IPS-18c (cell line): ENCODE data around the gene SPR.

Experiments used
- H3K4me3 ChIP-seq: 2 replicates; pipeline ENCODE4 v1.7.0; 2013; ENCODE audit warnings: low read depth, mild to moderate bottlenecking, low read length, moderate library complexity; ENCODE audit not compliant: insufficient read depth
- H3K9me3 ChIP-seq: one replicate; pipeline ENCODE4 v1.6.1; 2013; ENCODE audit warnings: mild to moderate bottlenecking, low read length, moderate library complexity; ENCODE audit not compliant: control insufficient read depth, insufficient read depth

The SPR gene

DNA sequence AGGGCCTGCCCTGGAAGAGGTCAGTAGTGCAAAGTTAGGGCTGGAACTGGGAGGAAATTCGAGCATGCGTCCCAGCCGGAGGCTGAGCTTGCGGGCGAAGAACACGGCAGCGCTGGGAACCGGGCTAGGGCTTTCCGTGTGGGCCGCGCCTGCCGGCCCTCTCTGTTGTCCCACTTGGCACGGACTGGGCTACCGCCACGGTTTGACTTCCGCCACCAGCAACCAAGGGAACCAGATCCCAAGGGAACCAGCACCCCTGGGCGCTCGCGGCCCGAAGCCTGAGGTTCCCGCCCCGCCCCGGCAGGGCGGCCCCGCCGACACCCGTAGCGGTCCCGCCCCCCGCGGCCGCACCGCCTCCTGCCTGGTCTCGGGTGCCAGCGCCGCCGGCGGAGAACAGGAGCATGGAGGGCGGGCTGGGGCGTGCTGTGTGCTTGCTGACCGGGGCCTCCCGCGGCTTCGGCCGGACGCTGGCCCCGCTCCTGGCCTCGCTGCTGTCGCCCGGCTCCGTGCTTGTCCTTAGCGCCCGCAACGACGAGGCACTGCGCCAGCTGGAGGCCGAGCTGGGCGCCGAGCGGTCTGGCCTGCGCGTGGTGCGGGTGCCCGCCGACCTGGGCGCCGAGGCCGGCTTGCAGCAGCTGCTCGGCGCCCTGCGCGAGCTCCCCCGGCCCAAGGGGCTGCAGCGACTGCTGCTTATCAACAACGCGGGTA is at the start of gene SPR:
Gene SPR, plus strand, starts transcription at position 377 of the 708 bp plus-strand sequence. Its CDS starts 25 bp downstream, at position 402.
- no peaks in the 10 kb centered on the region for H3K9me3 ChIP-seq
- H3K4me3 ChIP-seq: peak within 1 kb of the TSS; percentile 73

DNA sequence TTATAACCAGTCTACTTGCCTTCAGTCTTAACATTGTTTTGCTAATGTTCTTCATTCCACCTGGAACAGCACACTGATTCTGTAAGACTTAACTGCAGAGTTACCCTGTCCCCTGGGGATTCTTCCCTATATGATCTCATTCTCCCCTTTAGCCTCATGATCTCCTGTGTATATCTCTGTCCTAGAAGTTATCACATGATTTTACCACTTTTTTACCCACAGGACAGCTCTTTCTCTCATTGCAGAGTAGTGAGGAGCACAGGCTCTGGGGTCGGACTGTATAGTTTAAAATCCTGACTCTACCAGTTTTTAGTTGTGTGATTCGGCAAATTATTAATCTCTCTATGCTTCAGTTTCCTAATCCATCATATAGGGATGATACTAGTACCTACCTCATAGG is 47.1 kb upstream of the SPR start:
- no peak overlapping the region for H3K4me3 ChIP-seq
- peaks cover 2% of the 10 kb centered on the region for H3K9me3 ChIP-seq

DNA sequence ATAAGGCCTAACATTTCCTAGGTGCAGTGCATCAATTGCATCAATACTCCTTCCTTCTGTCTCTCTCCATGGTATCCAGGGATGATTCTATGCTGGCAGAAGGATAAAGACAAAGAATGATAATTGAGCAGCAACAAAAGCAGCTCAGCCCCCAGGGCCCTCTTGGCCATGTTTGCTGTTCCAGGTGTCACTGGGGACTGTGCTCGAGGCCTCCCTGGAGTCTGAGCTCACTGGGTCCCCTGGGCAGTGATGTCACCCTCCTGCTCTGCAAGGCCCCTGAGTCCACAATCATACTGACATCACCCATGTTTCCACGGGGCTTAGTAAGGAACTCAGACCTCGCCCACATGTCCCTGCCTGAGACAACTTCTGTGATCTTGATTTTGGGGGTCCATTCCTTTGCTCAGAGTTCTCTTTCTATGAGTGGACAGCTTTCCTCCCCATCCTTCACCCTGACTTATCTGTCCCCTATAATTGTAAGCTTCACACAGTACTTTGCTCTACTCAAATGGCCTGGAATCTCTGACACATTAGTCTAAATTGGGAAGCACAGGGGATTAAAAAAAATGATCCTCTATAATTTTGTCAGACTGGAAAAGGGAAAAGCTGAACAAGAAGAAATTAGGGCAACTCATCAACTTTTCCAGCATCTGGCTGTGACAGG is 45.6 kb upstream of the SPR start:
- Histone ChIP-seq H3K9me3 (peaks cover 2% of the 10 kb centered on the region), H3K4me3 (no peak overlapping the region)

DNA sequence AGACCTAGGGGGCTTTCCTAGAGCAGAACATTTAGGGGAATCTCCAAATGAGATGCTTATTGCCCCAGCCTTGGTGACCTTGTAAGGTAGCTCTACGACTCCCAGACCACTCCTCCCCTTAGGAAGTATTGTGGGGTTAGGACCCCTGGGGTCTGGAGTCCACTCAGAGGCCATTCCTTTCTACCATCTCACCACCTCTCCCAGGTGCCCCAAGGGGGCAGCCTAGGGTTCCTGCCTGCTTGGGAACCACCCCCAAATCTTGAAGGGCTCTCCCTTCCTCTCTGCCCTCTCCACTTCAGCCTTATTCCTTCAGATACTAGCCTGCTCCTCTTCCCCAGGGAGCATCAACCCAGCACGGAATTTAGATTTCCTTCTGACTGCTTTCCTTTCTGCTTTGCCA is 43.9 kb upstream of the SPR start:
- Histone ChIP-seq H3K4me3 (no peak overlapping the region), H3K9me3 (peaks cover 2% of the 10 kb centered on the region)

DNA sequence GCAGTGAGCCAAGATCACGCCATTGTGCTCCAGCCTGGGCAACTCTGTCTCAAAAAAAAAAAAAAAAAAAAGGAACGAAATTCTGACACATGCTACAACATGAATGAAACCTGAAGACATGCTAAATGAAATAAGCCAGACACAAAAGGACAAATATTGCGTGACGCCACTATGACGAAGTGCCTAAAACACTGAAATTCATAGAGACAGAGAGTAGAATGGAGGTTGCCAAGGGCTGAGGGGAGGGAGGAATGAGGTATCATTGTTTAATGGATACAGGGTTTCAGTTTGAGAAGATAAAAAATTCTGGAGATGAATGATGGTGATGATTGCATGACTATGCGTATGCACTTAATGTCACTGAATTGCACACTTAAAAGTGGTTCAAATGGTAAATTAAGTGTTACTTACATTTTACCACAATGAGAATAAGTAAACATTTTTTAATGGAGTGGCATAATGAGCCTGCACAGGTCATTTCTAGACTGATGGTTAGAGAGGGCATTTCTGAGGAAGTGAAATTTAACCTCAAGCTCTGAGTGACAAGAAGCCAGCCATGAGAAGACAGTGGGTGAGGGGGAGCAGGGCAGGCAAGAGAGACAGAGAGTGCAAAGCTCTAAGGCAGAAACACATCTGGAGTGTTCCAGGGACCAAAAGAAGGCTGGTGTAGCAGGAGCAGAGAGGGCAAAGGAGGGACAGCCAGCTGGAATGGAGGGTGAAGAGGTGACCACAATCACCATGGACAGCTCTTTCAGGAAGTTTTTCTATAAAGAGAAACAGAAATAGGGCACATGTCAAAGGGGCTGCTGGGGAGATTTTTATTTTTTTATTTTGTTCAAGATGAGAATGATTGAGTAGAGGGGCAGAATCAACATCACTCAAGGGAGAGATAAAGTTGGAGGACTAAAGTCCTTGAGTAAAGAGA is 40.8 kb upstream of the SPR start:
- Histone ChIP-seq H3K4me3 (no peak overlapping the region), H3K9me3 (no peaks in the 10 kb centered on the region)

DNA sequence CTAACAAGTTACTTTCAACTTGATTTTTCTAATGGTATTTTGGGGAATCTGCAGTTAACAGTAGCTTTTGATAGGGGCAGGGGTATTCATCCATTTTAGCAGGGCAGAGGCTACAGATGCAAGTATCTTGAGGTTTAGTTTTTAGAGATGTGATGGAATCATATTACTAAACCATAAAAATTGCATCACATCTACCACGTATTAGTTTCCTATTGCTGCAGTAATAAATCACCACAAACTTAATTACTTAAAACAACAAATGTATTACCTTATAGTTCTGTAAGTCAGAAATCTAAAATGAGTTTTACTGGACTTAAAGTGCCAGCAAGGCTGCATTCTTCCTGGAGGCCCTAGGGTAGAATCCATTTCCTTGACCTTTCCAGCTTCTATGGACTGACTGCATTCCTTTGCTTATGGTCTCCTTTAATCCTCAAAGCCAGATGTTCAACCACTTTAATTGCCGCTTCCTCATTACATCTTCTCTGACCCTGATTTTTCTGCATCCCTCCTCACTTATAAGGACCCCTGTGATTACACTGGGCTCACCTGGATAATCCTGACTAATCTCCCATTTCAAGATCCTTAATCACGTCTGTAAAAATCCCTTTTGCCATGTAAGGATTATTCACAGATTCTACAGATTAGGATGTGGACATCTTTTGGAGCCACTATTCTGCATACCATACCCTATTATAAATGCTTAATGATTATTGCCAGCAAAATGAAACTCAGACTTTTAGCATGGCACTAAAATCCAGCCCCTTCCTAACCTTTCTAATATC is 39.5 kb upstream of the SPR start:
- Histone ChIP-seq H3K9me3 (no peaks in the 10 kb centered on the region), H3K4me3 (no peak overlapping the region)

DNA sequence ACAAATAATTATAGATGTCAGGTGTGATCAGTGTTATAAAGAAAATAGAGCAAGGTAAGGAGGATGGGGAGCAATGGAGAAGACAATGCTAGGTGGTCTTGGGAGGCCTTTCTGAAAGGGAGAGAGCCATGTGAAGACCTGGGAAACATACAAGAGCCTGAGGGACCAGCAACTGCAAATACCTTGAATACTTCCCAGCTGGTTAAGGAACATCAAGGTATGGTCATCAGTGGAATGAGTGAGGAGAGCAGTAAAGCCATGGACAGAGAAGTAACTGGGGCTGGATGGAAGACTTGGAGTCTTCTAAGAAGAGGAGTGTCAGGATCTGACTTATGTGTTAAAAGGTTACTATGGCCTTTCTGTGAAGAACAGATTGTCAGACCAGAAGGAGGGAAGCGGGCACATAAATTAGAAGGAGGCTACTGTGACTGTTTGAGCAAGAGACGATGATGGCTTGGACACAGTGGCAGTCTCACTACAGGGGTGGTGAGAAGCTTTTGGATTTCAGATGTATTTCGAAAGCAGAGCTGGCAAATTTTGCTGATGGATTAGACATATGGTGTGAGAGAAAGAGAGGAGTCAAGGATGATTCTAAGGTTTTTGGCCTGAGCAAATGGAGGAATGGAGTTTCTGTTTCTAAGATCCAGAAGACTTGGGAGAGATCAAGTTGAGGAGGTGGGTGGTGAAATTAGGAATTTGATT is 38.6 kb upstream of the SPR start:
- H3K4me3 ChIP-seq: no peak overlapping the region
- H3K9me3 ChIP-seq: no peaks in the 10 kb centered on the region

DNA sequence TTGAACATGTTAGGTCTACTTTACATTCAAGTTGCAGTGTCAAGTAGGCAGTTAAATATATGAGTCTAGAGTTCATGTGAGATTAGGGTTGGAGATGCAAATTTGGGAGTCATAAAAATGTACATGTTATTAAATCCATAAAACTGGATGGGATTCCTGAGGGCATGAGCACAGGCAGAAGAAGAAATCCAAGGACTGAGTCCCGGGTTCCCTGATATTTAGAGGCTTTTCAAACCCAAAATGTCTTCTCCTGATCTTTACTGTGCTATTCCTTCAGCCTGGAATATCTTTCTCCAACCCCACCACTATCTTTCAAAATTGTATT is 38.1 kb upstream of the SPR start:
- H3K9me3 ChIP-seq: no peaks in the 10 kb centered on the region

DNA sequence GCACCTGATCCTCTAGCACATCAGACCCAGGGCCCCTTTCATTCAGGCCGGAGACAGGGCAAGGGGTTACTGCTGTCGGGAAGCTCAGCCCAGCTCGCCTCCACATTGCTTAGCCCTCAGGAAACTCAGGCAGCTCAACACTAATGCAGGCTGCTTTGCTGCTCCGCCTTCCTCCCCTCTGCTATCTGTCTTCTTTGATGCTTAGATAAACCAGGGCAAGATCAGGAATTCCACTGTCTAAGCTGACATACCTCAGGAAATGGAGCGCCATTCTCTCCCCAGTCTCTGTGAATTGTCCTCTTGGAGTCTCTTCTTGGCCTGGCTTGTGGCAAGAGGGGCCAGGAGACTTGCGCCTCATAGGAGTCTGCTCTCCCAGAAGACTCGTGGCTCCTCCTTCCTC is 35.9 kb upstream of the SPR start:
- no peaks in the 10 kb centered on the region for H3K9me3 ChIP-seq

More for the DNA sequence above, 38.1 kb upstream of the SPR start:
- no peak overlapping the region for H3K4me3 ChIP-seq

DNA sequence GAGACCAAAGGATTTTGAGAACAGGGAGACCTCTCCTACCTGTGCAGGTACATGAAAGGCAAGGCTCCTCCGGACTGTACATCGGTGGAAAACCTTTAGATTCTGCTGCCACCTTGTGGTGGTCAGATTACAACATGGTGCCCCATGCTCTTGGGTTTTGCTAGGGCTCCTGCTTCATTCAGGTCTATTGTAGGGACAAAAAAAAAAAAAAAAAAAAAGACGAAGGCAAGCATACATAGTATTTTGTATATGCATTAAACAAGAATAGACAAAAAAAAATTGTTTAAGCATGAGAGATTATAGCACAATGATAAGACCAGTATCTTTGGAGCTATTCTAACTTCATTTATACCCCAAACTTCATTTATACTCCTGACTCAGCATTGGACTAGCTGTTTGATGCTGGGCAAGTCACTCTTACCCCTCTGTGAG is 27.4 kb upstream of the SPR start:
- H3K9me3 ChIP-seq: no peaks in the 10 kb centered on the region
- H3K4me3 ChIP-seq: no peak overlapping the region

More for the DNA sequence above, 35.9 kb upstream of the SPR start:
- no peak overlapping the region for H3K4me3 ChIP-seq

DNA sequence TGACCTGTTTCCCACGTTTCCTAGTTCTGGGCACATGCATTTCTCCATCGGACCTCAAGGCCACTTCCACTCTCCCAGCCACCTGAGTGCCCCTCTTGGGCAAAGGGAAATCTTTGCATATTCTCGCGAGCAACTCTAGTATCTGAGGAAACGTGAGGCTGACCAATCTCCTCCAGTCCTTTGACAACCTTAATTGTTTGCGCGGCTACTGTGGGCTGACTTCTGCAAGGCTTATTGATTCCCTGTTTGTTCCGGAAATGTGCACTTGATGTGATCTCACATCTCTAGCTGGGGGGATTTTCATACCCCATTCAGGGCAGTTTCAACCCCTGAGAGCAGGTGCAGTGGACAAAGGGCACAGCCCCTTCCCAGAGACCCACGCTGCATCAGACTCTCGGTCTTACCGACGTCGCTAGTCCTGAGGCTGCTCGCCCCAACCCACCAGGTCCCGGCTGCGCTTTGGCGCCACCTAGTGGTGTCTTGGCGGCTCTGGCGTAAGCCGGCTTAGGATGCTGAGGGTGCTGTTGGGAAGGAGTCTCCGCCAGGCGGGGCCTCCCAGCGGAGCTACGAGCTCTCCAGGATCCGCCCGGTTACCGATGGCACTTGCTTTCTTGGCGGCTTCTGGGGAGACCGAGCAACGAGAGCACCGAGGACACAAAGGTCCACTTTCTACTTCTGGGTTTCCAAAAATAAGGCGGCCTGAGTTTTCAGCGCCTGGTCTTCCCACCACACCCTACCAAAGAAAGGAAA is 24.8 kb upstream of the SPR start:
- peak overlapping the region; percentile 47; the same call in 1 of the 2 replicates for H3K4me3 ChIP-seq

DNA sequence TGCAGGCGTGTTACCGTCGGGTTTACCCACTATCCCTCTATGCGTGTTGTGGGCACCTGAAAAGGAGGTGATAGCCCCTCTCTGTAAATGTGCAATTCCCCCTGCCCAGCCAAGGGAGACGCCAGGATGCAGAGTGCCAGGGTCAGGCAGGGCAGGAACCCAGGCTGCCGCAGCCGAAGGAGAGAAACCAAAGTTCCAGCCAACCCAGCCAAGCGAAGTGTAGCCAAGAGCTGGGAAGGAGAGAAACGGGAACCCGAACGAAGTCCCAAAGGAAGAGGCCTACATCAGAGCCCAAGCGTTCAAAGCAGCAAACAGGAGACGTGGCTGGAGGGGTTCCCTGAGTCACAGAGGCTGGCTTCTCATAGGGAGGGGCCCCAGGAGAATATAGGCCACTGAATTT is 24.2 kb upstream of the SPR start:
- no peaks in the 10 kb centered on the region for H3K9me3 ChIP-seq

More for the DNA sequence above, 24.8 kb upstream of the SPR start:
- no peaks in the 10 kb centered on the region for H3K9me3 ChIP-seq

DNA sequence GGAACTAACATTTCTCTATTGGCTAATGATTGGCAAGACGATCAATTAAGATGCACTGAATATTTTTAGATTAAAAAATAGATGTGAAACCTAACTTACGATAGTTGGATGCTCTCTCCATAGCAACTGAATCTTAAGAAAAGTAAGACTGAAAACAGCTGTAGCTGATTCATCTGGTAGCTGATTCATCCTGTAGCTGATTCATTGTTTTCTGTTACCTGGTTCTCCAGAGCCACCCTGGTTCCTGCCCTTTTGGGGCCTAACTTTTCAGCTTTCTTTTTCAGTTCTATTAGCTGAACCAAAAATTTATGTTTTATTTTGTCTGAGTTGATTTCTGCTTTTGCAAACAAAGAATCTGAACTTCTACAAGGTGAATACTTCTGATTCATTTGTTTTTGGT is 22.7 kb upstream of the SPR start:
- Histone ChIP-seq H3K9me3 (no peaks in the 10 kb centered on the region), H3K4me3 (no peak overlapping the region)

More for the DNA sequence above, 24.2 kb upstream of the SPR start:
- H3K4me3 ChIP-seq: peak overlapping the region; percentile 47; the same call in 1 of the 2 replicates

DNA sequence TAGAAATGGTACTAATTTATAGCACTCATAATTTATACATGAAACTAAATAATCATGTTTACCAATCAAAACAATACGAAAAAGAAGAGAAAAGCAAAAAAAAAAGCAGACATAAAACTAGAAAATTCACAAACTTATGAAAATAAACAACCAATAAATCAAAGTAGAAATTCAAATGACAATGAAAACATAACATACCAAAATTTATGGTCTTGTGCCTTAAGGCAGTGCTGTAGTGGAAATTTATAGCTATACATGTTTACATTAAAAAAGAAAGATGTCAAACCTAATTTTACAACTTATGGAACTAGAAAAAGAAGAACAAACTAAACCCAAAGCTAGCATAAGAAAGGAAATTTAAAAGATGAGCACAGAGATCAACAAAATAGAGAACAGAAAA is 16.1 kb upstream of the SPR start:
- Histone ChIP-seq H3K4me3 (no peak overlapping the region), H3K9me3 (no peaks in the 10 kb centered on the region)

DNA sequence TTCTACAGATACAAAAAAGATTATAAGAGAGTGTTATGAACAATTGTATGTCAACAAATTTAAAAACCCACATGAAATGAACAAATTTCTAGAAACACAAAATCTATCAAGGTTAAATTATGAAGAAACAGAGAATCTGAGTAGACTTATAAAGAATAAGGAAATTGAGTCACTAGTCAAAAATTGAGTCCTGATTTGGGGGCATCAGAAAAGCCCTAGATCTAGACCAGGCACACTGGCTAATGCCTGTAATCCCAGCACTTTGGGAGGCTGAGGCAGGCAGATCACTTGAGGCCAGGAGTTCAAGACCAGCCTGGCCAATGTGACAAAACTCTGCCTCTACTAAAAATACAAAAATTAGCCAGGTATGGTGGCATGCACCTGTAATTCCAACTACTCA is 15.3 kb upstream of the SPR start:
- Histone ChIP-seq H3K9me3 (no peaks in the 10 kb centered on the region), H3K4me3 (no peak overlapping the region)

DNA sequence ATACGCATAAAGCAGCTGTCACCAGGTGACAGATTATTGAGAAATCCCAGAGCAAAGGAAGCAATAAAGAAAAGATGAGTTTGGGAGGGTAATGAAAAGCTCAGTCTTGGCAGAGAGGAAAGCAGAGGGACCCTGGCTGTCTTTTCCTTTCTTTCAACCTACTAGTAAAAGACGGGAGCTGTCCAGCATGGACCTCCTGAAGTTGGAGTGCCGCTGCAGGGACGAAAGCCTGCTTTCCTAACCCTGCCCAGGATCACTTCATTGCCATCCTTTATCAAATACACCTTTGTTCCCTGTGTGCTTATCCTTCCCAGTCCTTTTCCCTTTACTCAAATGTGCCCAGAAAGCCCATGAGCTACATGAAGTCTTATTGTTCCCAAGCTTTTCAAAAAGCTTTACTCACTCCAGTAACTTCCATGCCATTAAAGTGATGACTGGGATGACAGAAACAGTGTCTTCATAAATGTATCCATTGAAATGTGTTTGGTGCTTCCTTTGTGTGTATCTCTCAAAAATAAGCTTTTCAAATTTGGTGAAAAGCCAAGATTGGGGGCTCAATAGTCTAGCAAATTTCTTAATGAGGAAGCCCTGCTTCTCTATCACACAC is 3.7 kb upstream of the SPR start:
- Histone ChIP-seq H3K9me3 (no peaks in the 10 kb centered on the region), H3K4me3 (no peak overlapping the region)
